Stimulated activated CD4-positive, alpha-beta T cell treated with anti-CD3 and anti-CD28 coated beads, Interleukin-4, amount 100 ng/mL, for 48 hours (primary cell): ENCODE data around the gene SMS.
"Not testable (repeated sequence)": the region's sequence is repeated elsewhere in the genome, so short reads cannot be mapped to it uniquely, and the experiment has no call there.

ENCODE experiments used
- DNase-seq, 2 donors: peaks; one replicate each; pipeline ENCODE4 v3.0.0-alpha.2; 2020; ENCODE audit warnings: low read depth in 2 of 2

SMS gene

GRCh38 chrX:21950557-21950956, 10.0 kb downstream of the SMS start:
- not testable (repeated sequence) for DNase-seq

- no peak for DNase-seq
Measured at GRCh38 chrX:21952624-21953023, 12.1 kb downstream of the SMS start.

- DNase-seq: not testable (repeated sequence)
Measured at GRCh38 chrX:21953195-21953830, 12.8 kb downstream of the SMS start.

- no peak for DNase-seq
Measured at GRCh38 chrX:21955403-21956189, 15.1 kb downstream of the SMS start.

- no peak for DNase-seq
Measured at GRCh38 chrX:21956783-21957182, 16.3 kb downstream of the SMS start.

- DNase-seq: no peak
Measured at GRCh38 chrX:21958187-21958586, 17.7 kb downstream of the SMS start.

GRCh38 chrX:21958916-21959315, 18.4 kb downstream of the SMS start:
- DNase-seq: no peak

GRCh38 chrX:21959362-21960051, 19.0 kb downstream of the SMS start:
- DNase-seq: no peak

- no peak for DNase-seq
Measured at GRCh38 chrX:21960569-21961541, 20.3 kb downstream of the SMS start.

GRCh38 chrX:21962361-21962760, 21.9 kb downstream of the SMS start:
- DNase-seq: no peak

- DNase-seq: no peak
Measured at GRCh38 chrX:21963269-21963668, 22.8 kb downstream of the SMS start.

- DNase-seq: no peak
Measured at GRCh38 chrX:21963731-21964405, 23.4 kb downstream of the SMS start.

- no peak for DNase-seq
Measured at GRCh38 chrX:21966866-21967265, 26.4 kb downstream of the SMS start.

- DNase-seq: no peak
Measured at GRCh38 chrX:21968333-21968732, 27.8 kb downstream of the SMS start.

- DNase-seq: no peak
Measured at GRCh38 chrX:21970326-21970725, 29.8 kb downstream of the SMS start.

GRCh38 chrX:21972046-21972445, 31.5 kb downstream of the SMS start:
- no peak for DNase-seq

GRCh38 chrX:21972721-21973120, 32.2 kb downstream of the SMS start:
- peak in 1 of 2 donors; percentile 11 for DNase-seq

GRCh38 chrX:21973321-21974010, 33.0 kb downstream of the SMS start:
- DNase-seq: no peak

- DNase-seq: no peak
Measured at GRCh38 chrX:21974011-21974385, 33.5 kb downstream of the SMS start.

- no peak for DNase-seq
Measured at GRCh38 chrX:21975242-21975641, 34.7 kb downstream of the SMS start.

- no peak for DNase-seq
Measured at GRCh38 chrX:21975812-21976211, 35.3 kb downstream of the SMS start.
